Mesothelial cell of epicardium (in vitro differentiated cells): Measurements from ENCODE around the gene BOD1. TPM values are rescaled to one million over a fixed set of nuclear protein-coding genes. Genes with fewer than 3 reads are reported as not detected.

Experiments
- DNase-seq, 2 experiments: peaks; one replicate each; pipeline ENCODE4 v3.0.0; 2021; ENCODE audit warnings: low spot score in 2 of 2; ENCODE audit not compliant: unreplicated experiment in 2 of 2
- H3K27ac Mint-ChIP-seq: 2 replicates; pipeline ENCODE4 v1.8.0; 2021; ENCODE audit warnings: mixed read lengths
- H3K27me3 Mint-ChIP-seq: 2 replicates; pipeline ENCODE4 v1.8.0; 2021; ENCODE audit warnings: low read depth, mixed read lengths
- H3K36me3 Mint-ChIP-seq: 2 replicates; pipeline ENCODE4 v1.8.0; 2021; ENCODE audit warnings: mixed read lengths
- H3K4me1 Mint-ChIP-seq: 2 replicates; pipeline ENCODE4 v1.8.0; 2021; ENCODE audit warnings: mixed read lengths
- H3K4me3 Mint-ChIP-seq: 2 replicates; pipeline ENCODE4 v1.8.0; 2021; ENCODE audit warnings: mild to moderate bottlenecking, moderate library complexity, mixed read lengths
- H3K9me3 Mint-ChIP-seq: 2 replicates; pipeline ENCODE4 v1.8.0; 2021; ENCODE audit warnings: mixed read lengths
- total RNA-seq: library from RNA; stranded (reverse); gene quantifications from 3 replicates; pipeline ENCODE4 v1.2.1, GENCODE V29; 2021
- TF ChIP-seq, protein P1 (sequence below): fragments of 200-600 bp; sonication (generic); IDR thresholded peaks from one replicate; pipeline ENCODE4 v1.5.0; 2021; ENCODE audit warnings: antibody characterized with exemption; ENCODE audit not compliant: unreplicated experiment

BOD1 gene
- total RNA-seq, 1 donor from 2014 or later: 91.9 TPM

DNA sequence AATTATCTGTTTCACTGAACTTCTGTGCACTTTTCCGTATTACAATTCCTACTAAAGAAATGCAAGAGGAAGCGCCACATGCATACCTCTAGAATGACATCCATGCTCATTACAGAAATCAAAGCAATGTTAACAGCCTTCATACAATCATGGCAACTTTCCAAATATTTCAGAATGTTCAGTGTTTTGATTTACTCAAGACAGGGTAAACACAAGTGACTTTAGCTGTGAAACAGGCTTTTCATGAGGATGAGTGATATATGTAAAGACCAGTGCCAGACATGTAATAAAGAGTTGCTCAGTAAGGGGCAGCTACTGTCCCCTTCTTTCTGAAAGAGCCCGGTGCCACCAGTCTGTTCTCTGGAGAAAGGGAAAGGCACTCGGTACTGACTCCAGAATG, 4.7 kb downstream of the BOD1 start:
- H3K4me3 Mint-ChIP-seq: no peak overlapping the region
- H3K4me1 Mint-ChIP-seq: peaks cover 25% of the 10 kb centered on the region
- H3K27ac Mint-ChIP-seq: no peak overlapping the region
- no peak for DNase-seq
- peaks cover 25% of the 10 kb centered on the region for H3K36me3 Mint-ChIP-seq
- no peaks in the 10 kb centered on the region for H3K27me3 Mint-ChIP-seq
- TF ChIP-seq, protein P1, sequence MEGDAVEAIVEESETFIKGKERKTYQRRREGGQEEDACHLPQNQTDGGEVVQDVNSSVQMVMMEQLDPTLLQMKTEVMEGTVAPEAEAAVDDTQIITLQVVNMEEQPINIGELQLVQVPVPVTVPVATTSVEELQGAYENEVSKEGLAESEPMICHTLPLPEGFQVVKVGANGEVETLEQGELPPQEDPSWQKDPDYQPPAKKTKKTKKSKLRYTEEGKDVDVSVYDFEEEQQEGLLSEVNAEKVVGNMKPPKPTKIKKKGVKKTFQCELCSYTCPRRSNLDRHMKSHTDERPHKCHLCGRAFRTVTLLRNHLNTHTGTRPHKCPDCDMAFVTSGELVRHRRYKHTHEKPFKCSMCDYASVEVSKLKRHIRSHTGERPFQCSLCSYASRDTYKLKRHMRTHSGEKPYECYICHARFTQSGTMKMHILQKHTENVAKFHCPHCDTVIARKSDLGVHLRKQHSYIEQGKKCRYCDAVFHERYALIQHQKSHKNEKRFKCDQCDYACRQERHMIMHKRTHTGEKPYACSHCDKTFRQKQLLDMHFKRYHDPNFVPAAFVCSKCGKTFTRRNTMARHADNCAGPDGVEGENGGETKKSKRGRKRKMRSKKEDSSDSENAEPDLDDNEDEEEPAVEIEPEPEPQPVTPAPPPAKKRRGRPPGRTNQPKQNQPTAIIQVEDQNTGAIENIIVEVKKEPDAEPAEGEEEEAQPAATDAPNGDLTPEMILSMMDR: no peak
- H3K9me3 Mint-ChIP-seq: no peaks in the 10 kb centered on the region

DNA sequence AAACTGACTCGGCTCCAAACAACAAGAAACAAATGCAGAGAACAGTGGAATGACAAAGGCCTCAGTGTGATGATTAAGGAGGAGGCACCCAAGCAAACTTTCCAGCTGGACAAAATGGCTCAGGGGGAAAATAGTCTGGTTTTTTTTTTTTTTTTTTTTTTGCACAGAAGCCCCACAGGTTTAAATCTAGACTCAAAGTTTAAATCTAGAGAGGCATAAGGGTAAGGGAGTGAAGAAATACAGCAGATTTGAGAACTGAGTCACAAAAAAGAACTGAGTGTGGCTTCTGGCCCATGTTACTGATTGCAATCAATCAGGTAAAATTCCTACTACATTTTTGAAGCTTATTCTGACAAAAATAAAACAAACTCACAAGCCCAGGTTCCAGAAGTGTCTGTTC, 12.3 kb downstream of the BOD1 start:
- no peak overlapping the region for H3K27ac Mint-ChIP-seq
- H3K27me3 Mint-ChIP-seq: no peaks in the 10 kb centered on the region
- no peaks in the 10 kb centered on the region for H3K4me1 Mint-ChIP-seq
- DNase-seq: no peak
- H3K4me3 Mint-ChIP-seq: no peak overlapping the region
- no peaks in the 10 kb centered on the region for H3K9me3 Mint-ChIP-seq
- peaks cover 37% of the 10 kb centered on the region for H3K36me3 Mint-ChIP-seq
- TF ChIP-seq, protein P1: no peak

DNA sequence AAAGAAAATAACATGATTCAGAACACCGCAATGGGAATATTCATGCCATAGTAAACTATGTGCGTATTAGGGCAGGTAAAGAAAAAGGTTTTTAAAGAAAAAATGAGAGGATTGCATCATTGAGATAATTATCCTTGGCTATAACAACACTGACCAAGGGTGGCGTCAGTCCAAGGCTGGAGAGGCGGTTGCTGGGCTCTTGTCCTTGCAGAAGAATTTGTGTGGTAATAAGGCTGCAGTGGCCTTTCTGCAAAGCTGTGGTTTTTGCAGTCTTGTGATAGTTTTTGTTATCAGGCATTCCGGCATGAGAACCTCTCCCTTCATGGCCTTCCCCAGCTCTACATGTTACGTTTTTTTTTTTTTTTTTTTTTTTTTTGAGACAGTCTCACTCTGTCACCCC, 14.0 kb downstream of the BOD1 start:
- H3K4me1 Mint-ChIP-seq: no peaks in the 10 kb centered on the region

DNA sequence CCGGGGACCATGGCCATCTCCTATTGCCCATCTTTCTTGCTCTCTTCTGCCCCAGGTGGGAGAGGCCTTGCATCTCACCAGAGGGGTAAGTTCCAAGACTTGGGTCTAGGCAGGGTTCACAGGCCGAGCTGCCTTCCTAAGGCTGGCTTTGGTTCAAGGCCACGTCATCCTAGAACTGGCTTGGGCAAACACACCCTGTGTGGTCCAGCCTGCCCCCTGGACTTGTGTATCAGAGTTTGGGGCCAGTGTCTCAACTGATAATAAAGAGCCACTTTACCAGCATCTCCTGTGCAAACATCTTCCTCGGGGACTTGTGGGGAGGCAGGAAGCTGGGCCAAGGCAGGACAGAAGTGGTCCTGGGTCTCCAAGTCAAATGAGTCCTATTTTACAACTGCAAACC, 17.8 kb downstream of the BOD1 start:
- Mint-ChIP-seq H3K27ac (no peak overlapping the region), H3K4me3 (no peak overlapping the region), H3K36me3 (peaks cover 18% of the 10 kb centered on the region), H3K9me3 (peaks cover 5% of the 10 kb centered on the region), H3K4me1 (no peaks in the 10 kb centered on the region), H3K27me3 (no peaks in the 10 kb centered on the region)
- TF ChIP-seq, protein P1: no peak
- DNase-seq: no peak

More for the DNA sequence above, 14.0 kb downstream of the BOD1 start:
- peaks cover 35% of the 10 kb centered on the region for H3K36me3 Mint-ChIP-seq
- no peak overlapping the region for H3K27ac Mint-ChIP-seq
- no peak for DNase-seq
- no peaks in the 10 kb centered on the region for H3K9me3 Mint-ChIP-seq
- H3K4me3 Mint-ChIP-seq: no peak overlapping the region
- H3K27me3 Mint-ChIP-seq: no peaks in the 10 kb centered on the region
- TF ChIP-seq, protein P1: no peak

DNA sequence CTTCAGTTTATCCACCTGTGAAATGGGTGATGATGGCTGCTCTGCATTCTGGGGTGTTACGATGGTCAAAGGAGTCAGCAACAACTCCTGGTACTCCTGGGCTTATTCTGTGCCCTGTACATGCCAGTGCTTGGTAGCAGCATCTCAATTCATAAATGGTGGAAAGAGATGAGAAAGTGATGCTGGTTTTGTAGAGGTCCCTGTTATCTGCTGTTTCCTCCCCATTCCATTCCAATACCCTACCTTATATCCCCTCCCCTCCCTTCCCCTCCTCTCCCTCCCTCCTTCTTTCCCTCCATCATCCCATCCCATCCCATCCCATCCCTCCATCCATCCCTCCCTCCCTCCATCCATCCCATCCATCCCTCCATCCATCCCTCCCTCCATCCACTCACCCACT, 19.1 kb downstream of the BOD1 start:
- H3K4me3 Mint-ChIP-seq: no peak overlapping the region
- no peaks in the 10 kb centered on the region for H3K27me3 Mint-ChIP-seq
- TF ChIP-seq, protein P1: no peak
- H3K27ac Mint-ChIP-seq: no peak overlapping the region
- H3K4me1 Mint-ChIP-seq: no peaks in the 10 kb centered on the region
- H3K36me3 Mint-ChIP-seq: peaks cover 26% of the 10 kb centered on the region
- DNase-seq: no peak
- peaks cover 17% of the 10 kb centered on the region for H3K9me3 Mint-ChIP-seq

DNA sequence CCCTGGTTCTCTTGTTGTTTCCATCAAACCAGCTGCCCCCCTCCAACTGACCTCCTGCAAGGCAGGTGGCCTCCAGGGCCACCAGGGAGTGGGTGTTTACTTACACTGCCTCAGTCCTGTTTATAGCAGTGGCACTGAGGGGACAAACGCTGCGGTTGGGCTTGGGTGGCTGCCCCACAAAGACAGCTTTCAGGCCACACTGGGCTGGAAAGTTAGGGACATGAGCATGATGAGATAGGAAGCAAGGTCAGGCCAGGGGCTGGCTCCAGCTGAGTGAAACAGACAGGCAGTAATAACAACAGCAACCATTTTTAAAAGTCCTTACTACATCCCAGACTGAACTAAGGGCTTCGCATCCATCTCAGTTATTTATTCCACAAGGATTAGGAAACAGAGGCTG, 20.6 kb downstream of the BOD1 start:
- no peaks in the 10 kb centered on the region for H3K4me1 Mint-ChIP-seq
- H3K4me3 Mint-ChIP-seq: no peak overlapping the region
- H3K27ac Mint-ChIP-seq: no peak overlapping the region

More for the DNA sequence above, 20.6 kb downstream of the BOD1 start:
- H3K27me3 Mint-ChIP-seq: no peaks in the 10 kb centered on the region
- TF ChIP-seq, protein P1: no peak
- H3K36me3 Mint-ChIP-seq: peaks cover 28% of the 10 kb centered on the region
- H3K9me3 Mint-ChIP-seq: peaks cover 23% of the 10 kb centered on the region
- no peak for DNase-seq
